SW480 (cell line): ENCODE data around the gene B4GALT7.
A peak's percentile ranks its signal among the peaks of the same experiment; 100 is the strongest.
"Not testable (repeated sequence)": the region's sequence is repeated elsewhere in the genome, so short reads cannot be mapped to it uniquely, and the experiment has no call there.

Source experiments
- DNase-seq: peaks from one replicate; pipeline ENCODE4 v3.0.0-alpha.2; 2016; ENCODE audit warnings: low spot score

Gene B4GALT7

GRCh38 chr5:177599731-177600507, at the start of gene B4GALT7:
TSS of gene B4GALT7 (plus strand) at chr5:177600132. CDS start at chr5:177600211, 79 bp downstream.
- DNase-seq: peak; percentile 80

- DNase-seq: no peak
These were observed 47.0 kb upstream of the B4GALT7 start for GRCh38 chr5:177552839-177553455.

- no peak for DNase-seq
These were observed 46.1 kb upstream of the B4GALT7 start for GRCh38 chr5:177553671-177554429.

- peak; percentile 95 for DNase-seq
These were observed 45.3 kb upstream of the B4GALT7 start, which contains the start of gene FAM193B for GRCh38 chr5:177554474-177555111. TSS of gene FAM193B (minus strand) at chr5:177554563. CDS start at chr5:177554458, 105 bp downstream.

- DNase-seq: no peak
These were observed 44.7 kb upstream of the B4GALT7 start for GRCh38 chr5:177555228-177555627.

GRCh38 chr5:177555665-177556064, 44.3 kb upstream of the B4GALT7 start:
- DNase-seq: no peak

- DNase-seq: peak; percentile 89
These were observed 42.8 kb upstream of the B4GALT7 start for GRCh38 chr5:177557041-177557647.

GRCh38 chr5:177557796-177558195, 42.1 kb upstream of the B4GALT7 start:
- DNase-seq: no peak

- not testable (repeated sequence) for DNase-seq
These were observed 40.4 kb upstream of the B4GALT7 start for GRCh38 chr5:177559446-177559941.

- no peak for DNase-seq
These were observed 34.9 kb upstream of the B4GALT7 start for GRCh38 chr5:177565046-177565445.

- peak; percentile 27 for DNase-seq
These were observed 31.6 kb upstream of the B4GALT7 start for GRCh38 chr5:177568326-177568725.

GRCh38 chr5:177569894-177570293, 30.0 kb upstream of the B4GALT7 start:
- DNase-seq: no peak

- DNase-seq: no peak
These were observed 24.4 kb upstream of the B4GALT7 start for GRCh38 chr5:177575488-177575887.

GRCh38 chr5:177576169-177576568, 23.8 kb upstream of the B4GALT7 start:
- DNase-seq: no peak

- DNase-seq: no peak
These were observed 21.6 kb upstream of the B4GALT7 start for GRCh38 chr5:177578316-177578715.

- no peak for DNase-seq
These were observed 11.5 kb upstream of the B4GALT7 start for GRCh38 chr5:177588413-177588909.

- DNase-seq: no peak
These were observed 9.5 kb upstream of the B4GALT7 start for GRCh38 chr5:177590406-177590805.

- DNase-seq: no peak
These were observed 8.3 kb upstream of the B4GALT7 start for GRCh38 chr5:177591690-177592009.

- peak; percentile 88 for DNase-seq
These were observed 7.7 kb upstream of the B4GALT7 start, which contains the start of gene TMED9 for GRCh38 chr5:177592010-177592834. TSS of gene TMED9 (plus strand) at chr5:177592203. CDS start at chr5:177592215, 12 bp downstream.

GRCh38 chr5:177592905-177593304, 7.0 kb upstream of the B4GALT7 start:
- no peak for DNase-seq
